HG03354 (cell line): ENCODE results near the gene BCAR1.
"Not testable (repeated sequence)": the region's sequence is repeated elsewhere in the genome, so short reads cannot be mapped to it uniquely, and the experiment has no call there.

Experiments
- ATAC-seq: cut with Tn5 transposase; IDR thresholded peaks from one replicate; pipeline ENCODE4 v1.9.1; 2021; ENCODE audit warnings: mild to moderate bottlenecking; ENCODE audit not compliant: unreplicated experiment, poor library complexity, severe bottlenecking

BCAR1 gene

DNA sequence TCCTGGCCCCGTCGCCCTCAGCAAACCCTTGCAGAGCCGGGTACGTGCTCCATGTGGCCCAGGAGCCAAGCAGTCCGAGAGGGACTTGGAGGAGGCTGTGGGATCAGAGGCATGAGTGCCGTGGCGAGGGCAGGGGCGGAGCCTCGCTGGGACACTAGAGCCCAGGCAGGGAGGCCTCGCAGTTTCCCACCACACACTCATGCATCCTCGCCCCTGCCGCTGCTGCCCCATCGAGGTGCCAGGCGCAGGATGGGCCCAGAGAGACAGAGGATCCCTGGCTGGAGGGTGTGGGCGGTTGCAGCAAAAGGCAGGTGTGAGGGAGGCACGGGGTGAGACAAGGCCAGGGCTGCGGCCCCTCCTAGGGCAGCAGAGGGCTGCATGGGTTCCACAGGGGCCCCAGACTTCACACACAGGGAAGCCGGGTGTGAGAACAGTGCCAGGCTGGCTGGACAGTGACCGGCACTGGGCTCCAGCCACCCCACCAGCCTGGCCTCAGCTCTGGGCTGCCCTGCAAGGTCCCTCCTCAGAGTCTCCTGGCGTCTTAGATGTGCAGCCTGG is 7.7 kb downstream of the BCAR1 start:
- no peak for ATAC-seq

DNA sequence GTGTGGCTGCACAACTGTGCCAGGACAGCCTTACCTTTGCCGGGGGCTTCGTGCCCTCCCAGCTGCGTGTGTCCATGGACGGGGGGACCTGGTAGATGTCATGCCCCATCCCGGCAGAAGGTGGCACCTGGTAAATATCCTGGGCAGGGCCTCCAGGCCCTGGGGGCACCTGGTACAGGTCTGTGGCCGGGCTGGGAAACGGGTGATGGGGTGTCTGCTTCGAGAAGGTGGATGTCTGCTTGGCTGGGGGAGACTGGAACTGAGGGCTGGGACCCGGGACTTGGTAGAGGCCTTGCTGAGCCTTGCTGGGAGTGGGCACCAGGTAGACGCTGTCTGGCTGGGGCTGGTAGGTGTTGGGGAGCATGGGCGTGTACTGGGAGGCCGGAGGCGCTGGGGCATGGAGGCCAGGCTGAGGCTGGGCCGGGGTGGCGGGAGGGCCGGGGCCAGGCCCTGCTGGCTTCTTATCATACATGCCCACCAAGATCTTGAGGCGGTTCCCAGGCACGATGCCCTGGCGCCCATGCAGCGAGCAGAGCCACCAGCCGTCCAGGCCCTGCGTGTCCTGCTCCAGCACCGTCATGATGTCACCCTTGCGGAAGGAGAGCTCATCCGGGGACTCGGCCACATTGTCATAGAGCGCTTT is 8.9 kb downstream of the BCAR1 start:
- ATAC-seq, result not testable (repeated sequence)

DNA sequence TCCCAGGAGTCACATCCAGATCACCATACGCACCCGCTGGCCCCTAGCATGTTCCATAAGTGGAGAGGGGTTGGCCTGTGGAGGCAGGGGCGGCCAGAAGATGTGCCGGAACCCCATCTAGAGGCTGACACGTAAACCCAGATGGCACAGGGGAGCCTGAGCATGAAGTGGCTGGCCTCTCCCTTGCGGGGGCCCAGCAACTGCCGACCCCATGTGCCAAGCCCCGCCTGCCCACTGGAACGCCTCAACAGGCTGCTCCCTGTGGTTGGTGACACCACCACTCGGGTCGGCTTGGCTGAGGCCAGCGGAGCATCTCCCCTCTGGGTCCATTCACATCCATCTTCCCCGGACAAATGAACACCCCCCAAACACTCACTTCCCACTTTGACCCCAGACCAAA is 9.5 kb downstream of the BCAR1 start:
- no peak for ATAC-seq

DNA sequence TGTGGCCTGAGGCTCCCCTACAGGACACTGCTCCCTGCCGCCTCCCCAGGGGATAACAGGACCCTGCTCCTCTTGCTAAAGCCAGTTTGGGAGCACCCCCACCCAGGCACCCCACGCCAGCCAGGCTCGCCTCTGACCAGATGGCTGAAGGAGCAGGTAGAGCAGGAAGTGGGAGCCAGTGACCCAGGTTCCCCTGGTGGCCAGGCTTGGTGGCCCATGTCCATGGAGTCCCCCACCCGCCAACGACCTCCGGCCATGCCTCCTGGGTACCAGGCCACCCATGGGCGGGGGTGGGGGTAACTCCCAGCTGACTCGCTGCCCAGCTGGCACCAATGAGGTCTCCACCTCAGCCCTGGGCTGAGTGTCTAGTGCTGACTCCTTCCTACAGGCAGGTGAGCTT is 10.0 kb downstream of the BCAR1 start:
- no peak for ATAC-seq

DNA sequence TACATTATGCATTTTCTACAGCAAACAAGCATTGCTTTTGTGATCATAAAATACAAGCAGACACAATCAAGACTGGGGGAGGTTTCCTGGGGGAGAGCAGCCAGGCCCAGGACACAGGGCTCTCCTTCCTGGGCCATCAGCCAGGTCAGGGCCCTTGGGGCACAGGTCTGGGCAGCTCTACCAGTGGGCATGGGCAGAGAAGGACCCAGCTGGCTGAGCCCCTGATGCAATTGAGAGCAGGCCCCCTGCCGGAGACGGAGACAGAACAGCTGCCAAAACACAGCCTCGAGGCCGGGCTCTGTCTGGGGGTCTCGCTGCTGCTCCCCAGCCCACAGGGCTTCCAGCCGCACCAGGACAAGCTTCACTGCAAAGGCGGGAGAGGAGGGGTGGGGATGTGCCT is 10.8 kb downstream of the BCAR1 start:
- ATAC-seq, result not testable (repeated sequence)

DNA sequence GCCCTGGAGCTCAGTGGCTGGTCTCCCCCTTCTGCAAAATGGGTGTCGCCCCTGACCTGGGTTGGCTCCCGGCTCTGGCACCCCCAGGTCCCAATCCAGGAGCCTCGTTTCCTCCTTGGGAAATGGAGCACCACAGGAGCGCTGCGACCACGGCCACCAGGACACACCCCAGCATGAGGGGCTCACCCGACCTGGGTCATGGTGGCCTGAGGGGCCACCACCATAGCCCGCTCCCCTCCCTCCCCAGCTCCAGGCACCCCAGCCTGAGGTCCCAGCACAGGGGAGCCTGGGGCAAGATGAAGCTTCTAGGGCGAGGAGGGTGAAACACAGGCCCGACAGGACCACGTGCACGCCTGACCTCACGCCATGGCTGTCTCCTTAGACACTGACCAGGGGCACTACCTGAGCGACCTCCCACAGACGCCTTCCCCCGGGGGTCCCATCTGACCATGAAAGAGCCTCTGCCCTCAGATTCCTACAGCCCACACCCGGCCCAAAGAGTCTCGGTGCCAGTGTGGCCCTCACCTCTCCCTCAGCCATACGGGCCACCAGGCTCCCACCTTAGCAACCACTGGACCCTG is 11.8 kb downstream of the BCAR1 start:
- no peak for ATAC-seq

DNA sequence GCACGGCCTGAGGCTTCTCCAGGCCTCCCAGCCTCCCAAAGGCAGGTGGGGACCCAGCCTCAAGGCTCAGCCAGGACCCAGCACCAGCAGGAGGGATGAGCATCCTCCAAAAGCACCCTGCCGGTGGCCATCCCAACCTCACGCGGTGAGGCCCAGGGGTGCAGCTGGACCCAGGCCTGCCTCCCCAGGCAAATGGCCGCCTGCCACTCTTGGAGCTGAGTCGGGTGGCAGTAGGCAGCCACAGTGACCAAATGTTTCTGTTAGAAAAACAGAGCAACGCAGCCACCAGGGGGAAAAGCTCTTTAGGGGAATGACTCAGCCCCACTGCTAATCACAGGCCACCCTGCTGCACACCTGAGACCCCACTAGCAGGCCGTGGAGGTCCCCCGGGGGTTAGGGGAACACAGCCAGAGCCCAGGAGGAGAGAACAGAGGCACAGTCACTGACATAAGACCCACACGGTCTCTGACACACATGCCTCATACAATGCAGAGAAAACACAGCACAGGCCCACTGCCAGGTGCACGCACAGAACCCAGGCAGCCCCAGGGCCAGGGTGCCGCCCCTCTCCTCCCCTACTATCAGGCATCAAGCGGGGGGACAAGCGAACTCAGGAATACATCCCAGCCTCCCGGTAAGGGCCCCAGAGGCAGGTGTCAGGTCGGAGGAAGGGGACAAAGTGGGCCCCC is 12.4 kb downstream of the BCAR1 start:
- ATAC-seq, result no peak

DNA sequence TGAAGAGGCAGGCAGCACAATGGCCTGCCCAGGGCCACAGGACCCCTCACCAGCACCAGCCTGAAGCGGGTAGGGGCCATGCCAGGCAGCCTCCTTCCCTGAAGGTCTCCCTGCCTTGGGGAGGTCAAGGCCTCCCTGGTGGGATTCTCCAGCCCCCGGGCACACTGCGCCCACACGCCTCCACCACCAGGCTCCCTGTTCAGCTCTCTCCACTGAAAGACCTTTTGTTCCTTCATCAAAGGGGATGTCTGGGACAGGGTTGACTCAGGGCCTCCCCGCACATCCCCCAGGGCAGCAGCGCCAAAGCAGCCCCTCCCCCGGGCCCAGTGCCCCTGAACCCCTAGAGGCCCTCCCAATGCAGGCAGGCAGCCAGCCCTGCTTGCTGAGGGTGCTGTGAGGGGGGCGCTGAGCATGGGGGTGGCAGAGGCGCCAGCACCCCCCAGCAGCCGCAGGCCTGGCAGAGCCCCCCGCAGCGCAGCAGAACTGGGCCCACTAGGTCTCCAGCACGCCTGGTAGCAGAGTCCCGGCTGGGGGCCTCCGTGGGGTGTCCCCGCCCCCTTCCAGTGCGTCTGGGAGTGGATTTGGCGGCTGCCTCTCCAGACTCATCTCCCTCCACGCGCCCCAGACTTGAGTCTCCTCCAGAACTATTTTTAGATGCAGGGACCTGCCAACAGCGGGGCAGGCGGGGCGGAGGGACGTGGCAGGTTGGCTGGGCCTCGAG is 13.1 kb downstream of the BCAR1 start:
- ATAC-seq, result no peak

DNA sequence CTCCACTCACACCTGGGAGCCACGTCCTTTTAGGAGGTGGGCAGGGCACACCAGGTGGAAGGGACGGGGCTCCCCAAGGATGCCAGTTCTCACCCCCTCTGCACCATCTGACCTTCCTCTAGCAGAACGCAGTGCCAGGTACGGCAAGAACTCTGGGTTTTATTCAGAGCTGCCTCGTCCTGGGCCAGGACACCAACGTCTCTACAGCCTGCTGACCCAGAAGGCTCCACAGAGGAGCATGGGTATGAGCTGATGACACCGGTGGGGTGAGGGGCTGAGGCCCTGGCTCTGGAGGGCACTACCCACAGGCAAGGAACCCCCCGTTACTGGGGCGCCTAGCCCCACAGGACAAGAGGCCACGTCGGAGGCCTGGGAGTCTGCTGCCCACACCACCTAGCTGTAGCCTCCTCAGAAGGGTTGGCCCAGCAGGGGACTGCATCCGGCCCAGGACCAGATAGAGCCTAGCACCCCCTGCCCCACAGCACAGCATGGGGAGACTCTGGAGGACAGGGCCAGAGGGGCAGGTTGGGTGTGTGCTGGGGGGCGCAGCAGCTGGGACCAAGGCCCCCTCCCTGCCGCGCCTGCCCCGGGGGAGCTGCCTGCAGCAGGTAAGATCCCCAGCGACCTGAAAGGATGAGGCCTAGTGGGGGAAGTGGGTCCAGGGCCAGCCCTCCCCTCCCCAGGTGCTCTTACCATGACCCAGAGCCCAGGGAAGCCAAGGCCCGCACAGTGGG is 13.9 kb downstream of the BCAR1 start:
- no peak for ATAC-seq

DNA sequence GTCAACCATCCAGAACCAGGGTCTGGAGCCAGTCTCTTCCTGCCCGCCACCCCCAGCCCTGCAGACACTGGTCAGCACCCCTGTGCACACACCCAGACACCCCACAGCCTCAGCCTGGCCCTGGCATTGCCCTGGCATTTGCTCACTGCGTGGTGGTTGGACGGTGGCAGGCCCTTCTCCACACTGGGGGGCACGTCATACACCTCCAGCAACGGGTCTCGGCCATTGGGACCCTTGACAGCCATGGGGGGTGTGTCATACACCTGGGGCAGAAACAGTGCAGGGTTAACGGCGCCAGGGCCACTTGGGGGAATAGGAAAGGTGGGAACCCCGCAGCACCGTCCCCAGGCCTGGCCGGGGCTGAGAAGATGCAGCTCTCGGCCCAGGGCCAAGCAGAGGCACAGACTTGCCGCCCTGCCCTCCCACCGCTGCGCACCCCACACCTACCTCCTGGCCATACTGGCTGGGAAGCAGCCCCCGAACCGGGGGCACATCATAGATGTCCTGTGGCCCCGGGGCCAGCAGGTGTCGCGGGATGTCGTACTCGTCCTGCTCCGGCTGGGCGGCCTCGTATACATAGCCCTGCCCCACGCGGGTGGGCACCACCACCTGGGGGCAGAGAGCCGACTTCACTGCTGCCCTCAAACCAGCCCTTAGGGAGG is 14.6 kb downstream of the BCAR1 start:
- no peak for ATAC-seq

DNA sequence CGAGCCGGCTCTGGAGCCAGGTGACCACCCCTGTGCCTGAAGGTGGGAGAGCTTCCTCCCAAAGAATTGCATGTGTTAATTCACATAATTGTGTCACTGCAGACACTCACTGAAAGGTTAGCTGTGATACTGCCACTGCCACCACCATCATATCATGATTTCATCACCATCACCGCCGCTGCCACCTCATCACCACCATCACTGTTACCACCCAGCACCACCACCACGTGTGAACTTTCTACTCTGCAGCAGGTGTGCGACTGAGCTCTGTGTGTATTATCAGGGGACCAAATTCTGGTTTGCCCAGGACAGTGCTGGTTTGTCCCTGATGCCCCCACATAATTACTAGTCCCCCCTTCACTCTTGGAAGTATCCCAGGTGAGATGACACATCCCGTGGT is 15.2 kb downstream of the BCAR1 start:
- ATAC-seq, result no peak

DNA sequence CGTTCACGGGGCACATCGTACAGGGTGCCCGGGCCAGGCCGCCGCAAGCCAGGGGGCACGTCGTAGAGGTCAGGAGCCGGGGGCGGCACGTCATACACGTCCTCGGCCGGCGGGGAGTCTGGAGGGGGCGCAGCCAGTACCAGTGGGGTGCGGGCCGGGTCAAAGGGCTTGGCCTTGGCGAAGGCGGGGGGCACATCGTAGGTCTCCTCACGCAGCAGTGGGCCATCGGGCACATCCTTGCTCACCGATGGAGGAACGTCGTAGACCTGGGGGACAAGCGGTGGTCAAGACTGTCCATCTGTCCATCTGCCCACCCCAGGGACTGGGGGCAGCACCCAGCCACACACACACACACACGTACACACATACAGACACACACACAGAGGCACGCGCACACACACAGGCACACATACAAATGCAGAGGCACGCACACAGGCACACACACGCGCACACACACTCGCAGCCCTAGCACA is 15.7 kb downstream of the BCAR1 start:
- ATAC-seq, result no peak

DNA sequence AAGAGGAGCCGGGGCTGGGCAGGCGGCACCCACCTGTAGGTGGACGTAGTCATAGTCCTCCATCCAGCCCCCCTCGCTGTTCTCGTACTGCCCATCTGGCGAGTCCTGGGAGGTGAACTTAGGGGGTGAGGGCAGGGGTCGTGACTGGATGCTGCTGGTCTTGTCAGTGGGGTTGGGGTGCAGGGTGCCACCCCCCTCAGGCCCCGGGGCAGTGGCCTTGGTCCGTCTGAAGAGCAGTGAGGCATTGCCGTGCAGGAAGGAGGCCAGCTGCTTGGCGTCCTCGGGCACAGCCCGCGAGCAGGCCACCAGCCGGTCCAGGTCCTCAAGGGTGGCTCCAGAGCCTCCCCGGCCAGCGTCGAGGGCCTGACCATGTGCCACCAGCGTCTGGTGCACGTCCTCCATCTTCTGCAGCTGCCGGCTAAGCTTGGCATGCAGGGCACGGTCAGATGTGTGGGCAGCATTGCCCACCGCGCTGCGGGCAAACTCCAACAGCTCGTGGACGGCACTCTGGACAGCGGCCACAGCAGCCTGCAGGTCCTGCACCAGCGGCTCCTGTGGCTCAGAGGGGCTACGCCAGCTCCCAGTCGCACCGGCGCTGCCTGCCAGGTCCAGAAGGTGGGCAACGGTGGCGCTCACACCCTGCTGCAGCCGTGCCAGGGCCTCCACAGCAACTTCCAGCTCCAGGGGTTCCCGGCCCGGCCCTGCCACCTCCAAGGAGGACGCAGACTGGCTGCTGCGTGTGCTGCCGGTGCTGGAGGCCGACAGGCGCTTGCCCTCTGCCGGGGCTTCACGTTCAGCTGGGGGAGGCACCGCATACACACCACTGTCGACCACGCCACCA is 16.3 kb downstream of the BCAR1 start:
- no peak for ATAC-seq

DNA sequence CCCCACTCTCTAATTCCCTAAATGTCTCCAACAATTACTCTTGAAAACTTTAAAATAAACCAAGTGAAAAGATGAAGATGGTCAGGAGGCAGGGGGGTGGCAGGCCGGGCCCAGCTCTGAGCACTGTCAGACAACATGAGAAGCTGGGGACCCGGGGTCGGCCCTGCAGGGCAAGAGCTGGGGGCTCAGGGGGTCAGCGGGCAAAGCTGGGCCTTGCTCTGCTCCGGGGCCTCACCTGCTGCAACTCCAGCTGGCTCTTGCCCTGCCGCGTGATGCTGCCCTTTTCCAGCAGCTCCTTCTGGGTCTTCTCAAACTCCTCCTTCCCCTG is 17.8 kb downstream of the BCAR1 start:
- ATAC-seq, result no peak

DNA sequence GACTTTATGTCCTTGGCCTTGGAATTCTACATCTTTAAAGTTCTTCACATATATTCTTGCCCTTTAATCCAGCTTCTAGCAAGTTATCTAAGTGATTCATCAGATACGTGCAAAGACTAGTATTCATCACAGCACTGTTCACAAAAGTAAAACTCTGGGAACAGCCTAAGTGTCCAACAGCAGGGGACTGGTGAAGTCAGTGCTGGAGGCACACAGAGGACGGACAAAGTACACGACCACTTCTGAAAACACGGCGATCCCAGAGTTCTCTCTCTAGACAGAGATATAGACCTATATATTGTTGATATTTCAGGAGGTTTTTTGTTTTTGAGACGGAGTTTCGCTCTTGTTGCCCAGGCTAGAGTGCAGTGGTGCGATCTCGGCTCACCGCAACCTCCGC is 19.9 kb downstream of the BCAR1 start:
- ATAC-seq, result no peak

DNA sequence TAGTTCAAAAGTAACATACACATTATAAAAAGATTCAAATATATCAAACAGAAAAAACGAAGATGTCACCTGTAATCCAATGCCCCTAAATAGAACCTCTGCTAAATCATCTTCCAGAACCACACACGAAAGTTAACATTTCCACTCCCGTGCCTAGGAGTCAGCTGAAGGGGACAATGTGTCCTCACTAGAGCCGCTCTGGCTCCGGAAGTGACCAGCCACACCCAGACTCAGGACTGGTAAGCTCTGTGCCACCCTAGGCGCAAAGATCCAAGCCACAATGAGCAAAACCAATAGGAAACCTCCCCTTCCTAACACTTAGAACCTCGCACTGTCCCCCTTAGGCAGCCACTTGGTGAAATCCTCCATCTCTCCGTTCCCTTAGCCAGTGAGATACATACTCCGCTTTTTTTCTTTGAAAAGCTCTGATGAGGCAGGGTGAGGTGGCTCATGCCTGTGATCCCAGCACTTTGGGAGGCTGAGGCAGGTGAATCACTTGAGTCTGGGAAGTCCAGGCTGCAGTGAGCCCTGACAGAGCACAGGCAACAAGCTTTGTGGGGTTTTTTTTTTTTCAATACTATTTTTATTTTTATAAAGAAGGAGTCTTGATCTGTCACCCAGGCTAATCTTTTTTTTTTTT is 20.8 kb downstream of the BCAR1 start:
- ATAC-seq, result no peak

DNA sequence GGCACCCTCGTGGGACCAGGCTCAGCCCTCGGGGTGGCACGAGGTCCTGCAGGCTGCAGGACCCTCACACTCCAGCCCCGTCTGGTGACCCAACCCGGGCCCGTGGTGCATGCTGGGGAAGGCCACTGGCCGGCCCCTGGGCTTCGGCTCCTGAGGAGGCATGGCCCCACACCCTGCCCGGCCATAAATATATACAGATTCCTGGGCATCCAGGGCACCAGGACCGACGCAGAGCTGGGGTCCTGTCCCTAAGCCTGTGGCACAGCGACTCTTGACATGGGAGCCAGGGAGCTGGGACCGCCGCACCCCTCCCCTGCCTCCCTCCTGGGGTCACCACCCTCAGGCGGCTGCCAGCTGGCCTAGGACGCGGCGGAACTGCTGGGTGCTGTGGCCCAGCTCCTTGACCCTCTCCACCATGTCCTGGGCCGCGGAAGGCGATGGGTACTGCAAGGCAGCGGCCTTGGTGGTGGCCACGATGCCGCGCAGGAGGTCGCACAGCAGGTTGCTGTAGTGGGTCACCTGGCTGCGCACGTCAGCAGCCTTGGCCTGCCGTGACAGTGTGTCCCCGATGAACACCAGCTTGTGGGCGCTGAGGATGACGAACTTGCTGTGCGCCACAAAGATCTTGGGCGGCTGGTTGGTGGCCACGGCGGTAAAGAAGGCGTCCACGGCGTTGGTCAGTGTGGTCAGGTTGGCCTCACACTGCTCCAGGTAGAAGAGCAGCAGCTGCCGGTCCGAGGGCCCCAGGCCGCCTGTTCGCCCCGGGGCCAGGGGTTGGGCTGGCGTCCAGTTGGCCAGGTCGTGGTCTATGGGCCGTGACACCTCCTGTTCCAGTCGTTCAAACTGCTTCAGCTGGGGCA is 22.0 kb downstream of the BCAR1 start:
- ATAC-seq, result no peak
